DND-41 (cell line): Measurements from ENCODE around the gene COL19A1.

Experiments used
- ATAC-seq: fragments of 200-7000 bp; cut with Tn5 transposase; 3 replicates; pipeline ENCODE4 v1.9.1; 2021; ENCODE audit warnings: low read depth; ENCODE audit not compliant: insufficient read depth
- DNase-seq: peaks from one replicate; pipeline ENCODE4 v3.0.0-alpha.2; 2020
- H2AFZ ChIP-seq: 2 replicates; pipeline ENCODE4 v1.6.0; 2012; ENCODE audit warnings: low read depth, low read length
- H3K27ac ChIP-seq: 2 replicates; pipeline ENCODE4 v1.5.1; 2012; ENCODE audit warnings: low read length, inconsistent platforms
- H3K27me3 ChIP-seq: fragments of 200-600 bp; sonication (generic); 2 replicates; pipeline ENCODE4 v1.6.0; 2012; ENCODE audit warnings: low read length, mild to moderate bottlenecking, inconsistent platforms; ENCODE audit not compliant: insufficient read depth, poor library complexity
- H3K36me3 ChIP-seq: 2 replicates; pipeline ENCODE4 v1.5.1; 2012; ENCODE audit warnings: low read length, inconsistent platforms; ENCODE audit not compliant: insufficient read depth
- H3K4me1 ChIP-seq: 2 replicates; pipeline ENCODE4 v1.5.1; 2012; ENCODE audit warnings: mild to moderate bottlenecking, low read length; ENCODE audit not compliant: insufficient read depth
- H3K4me2 ChIP-seq: 2 replicates; pipeline ENCODE4 v1.6.0; 2012; ENCODE audit warnings: mild to moderate bottlenecking, moderate library complexity, low read length, inconsistent platforms; ENCODE audit not compliant: insufficient read depth
- H3K4me3 ChIP-seq, 2 experiments: fragments of 200-600 bp in 1 of 2; shearing (Covaris generic) in 1 of 2; 2 replicates each; pipeline ENCODE4 v1.5.1; 2012 to 2016; ENCODE audit warnings: inconsistent platforms in 2 of 2, low read length in 2 of 2, mild to moderate bottlenecking in 2 of 2, low read depth in 1 of 2, moderate library complexity in 1 of 2
- H3K79me2 ChIP-seq: 2 replicates; pipeline ENCODE4 v1.6.0; 2012; ENCODE audit warnings: low read length, inconsistent platforms; ENCODE audit not compliant: insufficient read depth
- H3K9ac ChIP-seq: 2 replicates; pipeline ENCODE4 v1.6.0; 2012; ENCODE audit warnings: low read depth, mild to moderate bottlenecking, inconsistent platforms, low read length, moderate library complexity
- H3K9me3 ChIP-seq: 2 replicates; pipeline ENCODE4 v1.5.1; 2012; ENCODE audit warnings: low read length, moderate library complexity, mild to moderate bottlenecking, inconsistent platforms; ENCODE audit not compliant: insufficient read depth, severe bottlenecking
- H4K20me1 ChIP-seq: 2 replicates; pipeline ENCODE4 v1.6.0; 2012; ENCODE audit warnings: low read length; ENCODE audit not compliant: insufficient read depth
- EZH2 ChIP-seq: IDR thresholded peaks from 3 replicates; pipeline ENCODE4 v1.6.1; 2012; ENCODE audit warnings: borderline replicate concordance, low read depth, mild to moderate bottlenecking, moderate library complexity, low read length, inconsistent platforms; ENCODE audit not compliant: severe bottlenecking
- TF ChIP-seq, protein P1 (sequence below): IDR thresholded peaks from 2 replicates; pipeline ENCODE4 v1.5.1; 2012; ENCODE audit warnings: borderline replicate concordance, low read length, moderate library complexity, mild to moderate bottlenecking; ENCODE audit not compliant: poor library complexity, severe bottlenecking; ENCODE audit errors: extremely low read depth

The COL19A1 gene

DNA sequence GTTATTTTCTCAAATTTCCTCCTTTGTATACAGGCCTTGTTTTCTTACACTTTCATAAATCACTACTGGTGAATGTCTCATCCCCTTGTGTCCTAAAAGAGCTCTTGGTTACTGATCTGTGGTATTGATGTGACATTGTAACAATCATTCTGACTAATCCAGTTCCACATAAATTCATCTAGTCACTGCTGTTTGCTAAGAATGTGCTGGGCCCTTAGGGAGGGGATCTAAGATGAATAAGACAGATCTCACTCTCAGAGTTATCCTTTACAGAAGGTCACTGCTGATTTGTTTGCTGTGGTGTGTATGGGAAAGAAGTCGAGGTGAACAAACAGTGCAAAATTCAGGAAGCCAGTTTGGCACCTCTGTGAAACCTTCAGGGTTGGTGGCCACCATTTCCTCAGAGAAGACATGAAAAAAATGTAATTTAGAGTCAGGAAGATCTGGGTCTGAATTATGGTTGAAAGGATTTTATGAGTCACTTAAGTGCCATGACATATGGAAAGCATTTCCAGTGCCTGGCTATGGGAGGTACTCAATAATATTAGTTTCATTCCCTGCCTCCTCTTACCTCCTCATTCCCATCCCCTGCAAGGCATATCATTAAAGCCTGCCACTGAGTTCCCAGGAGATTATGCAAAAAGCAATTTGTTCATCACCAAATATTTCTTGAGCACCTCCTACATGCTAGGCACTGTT is 314.7 kb downstream of the COL19A1 start:
- Histone ChIP-seq H3K9ac (no peak overlapping the region), H3K79me2 (no peaks in the 10 kb centered on the region), H3K4me1 (no peaks in the 10 kb centered on the region), H2AFZ (no peak overlapping the region), H3K4me3 (no peak overlapping the region), H3K27ac (no peak overlapping the region), H3K4me2 (no peak overlapping the region), H3K27me3 (no peaks in the 10 kb centered on the region), H4K20me1 (no peaks in the 10 kb centered on the region), H3K36me3 (no peaks in the 10 kb centered on the region), H3K9me3 (no peaks in the 10 kb centered on the region)
- DNase-seq (no peak), ATAC-seq (no peak)
- TF ChIP-seq EZH2 = no peak
- TF ChIP-seq, protein P1, sequence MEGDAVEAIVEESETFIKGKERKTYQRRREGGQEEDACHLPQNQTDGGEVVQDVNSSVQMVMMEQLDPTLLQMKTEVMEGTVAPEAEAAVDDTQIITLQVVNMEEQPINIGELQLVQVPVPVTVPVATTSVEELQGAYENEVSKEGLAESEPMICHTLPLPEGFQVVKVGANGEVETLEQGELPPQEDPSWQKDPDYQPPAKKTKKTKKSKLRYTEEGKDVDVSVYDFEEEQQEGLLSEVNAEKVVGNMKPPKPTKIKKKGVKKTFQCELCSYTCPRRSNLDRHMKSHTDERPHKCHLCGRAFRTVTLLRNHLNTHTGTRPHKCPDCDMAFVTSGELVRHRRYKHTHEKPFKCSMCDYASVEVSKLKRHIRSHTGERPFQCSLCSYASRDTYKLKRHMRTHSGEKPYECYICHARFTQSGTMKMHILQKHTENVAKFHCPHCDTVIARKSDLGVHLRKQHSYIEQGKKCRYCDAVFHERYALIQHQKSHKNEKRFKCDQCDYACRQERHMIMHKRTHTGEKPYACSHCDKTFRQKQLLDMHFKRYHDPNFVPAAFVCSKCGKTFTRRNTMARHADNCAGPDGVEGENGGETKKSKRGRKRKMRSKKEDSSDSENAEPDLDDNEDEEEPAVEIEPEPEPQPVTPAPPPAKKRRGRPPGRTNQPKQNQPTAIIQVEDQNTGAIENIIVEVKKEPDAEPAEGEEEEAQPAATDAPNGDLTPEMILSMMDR = no peak

DNA sequence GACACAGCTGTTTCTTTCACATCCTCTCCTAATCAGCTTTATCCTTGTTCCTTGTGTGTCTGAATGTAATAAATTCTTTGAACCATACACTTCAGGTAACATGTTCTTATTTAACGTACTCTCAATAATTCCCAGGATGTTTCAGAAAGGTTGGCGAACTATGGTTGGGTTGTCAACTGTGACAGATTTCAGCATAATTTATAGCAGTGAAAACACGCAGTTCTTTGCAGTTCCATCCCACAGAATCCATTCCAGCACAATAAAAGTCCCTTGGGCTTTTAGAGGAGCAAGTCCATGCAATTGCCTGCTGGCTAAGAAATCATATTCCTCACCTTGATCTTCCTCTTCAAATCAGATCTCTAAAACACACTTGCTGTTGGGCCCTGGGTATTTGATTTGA is 317.2 kb downstream of the COL19A1 start:
- H3K27ac ChIP-seq = no peak overlapping the region
- H3K27me3 ChIP-seq = no peaks in the 10 kb centered on the region
- H3K9me3 ChIP-seq = no peaks in the 10 kb centered on the region
- no peaks in the 10 kb centered on the region for H3K36me3 ChIP-seq
- no peak overlapping the region for H2AFZ ChIP-seq
- no peak for TF ChIP-seq EZH2
- TF ChIP-seq, protein P1 = no peak
- no peak overlapping the region for H3K4me2 ChIP-seq
- no peak overlapping the region for H3K4me3 ChIP-seq
- H4K20me1 ChIP-seq = no peaks in the 10 kb centered on the region
- ATAC-seq (no peak), DNase-seq (no peak)
- no peak overlapping the region for H3K9ac ChIP-seq
- H3K4me1 ChIP-seq = no peaks in the 10 kb centered on the region
- H3K79me2 ChIP-seq = no peaks in the 10 kb centered on the region

DNA sequence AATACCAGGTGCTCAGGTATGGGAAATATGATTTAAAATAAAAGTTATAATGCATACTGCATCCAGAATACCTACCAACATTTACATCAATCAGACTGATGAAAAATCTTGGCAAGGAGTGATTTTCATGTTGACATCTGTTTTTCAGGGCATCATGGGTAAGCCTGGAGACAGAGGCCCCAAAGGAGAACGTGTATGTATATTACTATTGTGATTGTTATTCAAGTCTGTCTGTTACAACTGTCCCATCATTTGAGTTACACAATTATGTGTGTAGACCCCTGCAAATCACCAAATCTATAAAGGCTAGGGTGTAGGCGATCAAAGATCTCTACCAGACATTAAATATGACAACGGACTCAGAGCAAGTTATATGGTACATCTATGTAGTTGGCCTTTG is 318.4 kb downstream of the COL19A1 start:
- Histone ChIP-seq H3K36me3 (no peaks in the 10 kb centered on the region), H2AFZ (no peak overlapping the region), H3K4me3 (no peak overlapping the region), H3K27me3 (no peaks in the 10 kb centered on the region), H3K79me2 (no peaks in the 10 kb centered on the region), H3K4me2 (no peak overlapping the region), H3K27ac (no peak overlapping the region), H3K9ac (no peak overlapping the region), H3K9me3 (no peaks in the 10 kb centered on the region), H3K4me1 (no peaks in the 10 kb centered on the region), H4K20me1 (no peaks in the 10 kb centered on the region)
- DNase-seq (no peak), ATAC-seq (no peak)
- TF ChIP-seq, protein P1 = no peak
- no peak for TF ChIP-seq EZH2
